ENCODE data around the gene AMELX.

Gene AMELX

GRCh38 chrX:11267425-11267824 lies 25.8 kb upstream of the AMELX start:
- Histone ChIP-seq H3K27me3 (peaks cover 96% of the 10 kb centered on the region), H3K36me3 (no peaks in the 10 kb centered on the region)
- TF ChIP-seq Cebpa-rat (IDR thresholded peaks at IDR 0.05): no peak

GRCh38 chrX:11269006-11269405 lies 24.2 kb upstream of the AMELX start:
- H4K20me1 ChIP-seq: peaks cover 3% of the 10 kb centered on the region; the same call in 1 of the 2 replicates
- no peaks in the 10 kb centered on the region for H3K9me3 ChIP-seq
- H3K4me2 ChIP-seq: no peak overlapping the region
- H3K4me3 ChIP-seq: no peak overlapping the region
- no peaks in the 10 kb centered on the region for H3K36me3 ChIP-seq
- H3K27ac ChIP-seq: no peak overlapping the region
- H3K27me3 ChIP-seq: peaks cover 94% of the 10 kb centered on the region
- H3K9ac ChIP-seq: no peak overlapping the region
- 0 out of 2 replicates have a peak, but pooled peaks cover 9% of the 10 kb centered on the region for H3K4me1 ChIP-seq
- no peak for TF ChIP-seq Cebpa-rat (IDR thresholded peaks at IDR 0.05)

More at GRCh38 chrX:11267425-11267824, 25.8 kb upstream of the AMELX start:
- 0 out of 2 replicates have a peak, but pooled peaks cover 9% of the 10 kb centered on the region for H3K4me1 ChIP-seq
- no peak overlapping the region for H3K27ac ChIP-seq
- H3K9me3 ChIP-seq: no peaks in the 10 kb centered on the region
- no peak overlapping the region for H3K4me3 ChIP-seq
- H4K20me1 ChIP-seq: peaks cover 10% of the 10 kb centered on the region; the same call in 1 of the 2 replicates
- no peak overlapping the region for H3K4me2 ChIP-seq
- no peak overlapping the region for H3K9ac ChIP-seq

- Histone ChIP-seq H3K27me3 (peaks cover 92% of the 10 kb centered on the region), H3K4me3 (no peak overlapping the region), H3K36me3 (no peaks in the 10 kb centered on the region), H3K9ac (no peak overlapping the region), H3K4me1 (0 out of 2 replicates have a peak, but pooled peaks cover 9% of the 10 kb centered on the region), H3K9me3 (no peaks in the 10 kb centered on the region), H3K4me2 (no peak overlapping the region), H4K20me1 (no peaks in the 10 kb centered on the region), H3K27ac (no peak overlapping the region)
- TF ChIP-seq Cebpa-rat (IDR thresholded peaks at IDR 0.05): no peak
These were observed 23.2 kb upstream of the AMELX start for GRCh38 chrX:11269996-11270395.

GRCh38 chrX:11272290-11272689 lies 20.9 kb upstream of the AMELX start:
- H3K4me2 ChIP-seq: no peak overlapping the region
- no peak overlapping the region for H3K27ac ChIP-seq

GRCh38 chrX:11272863-11273262 lies 20.4 kb upstream of the AMELX start:
- H3K36me3 ChIP-seq: no peaks in the 10 kb centered on the region
- no peak overlapping the region for H3K9ac ChIP-seq
- H3K4me1 ChIP-seq: 0 out of 2 replicates have a peak, but pooled peaks cover 9% of the 10 kb centered on the region
- H3K9me3 ChIP-seq: no peaks in the 10 kb centered on the region
- no peaks in the 10 kb centered on the region; the same call in 1 of the 2 replicates for H4K20me1 ChIP-seq
- no peak for TF ChIP-seq Cebpa-rat (IDR thresholded peaks at IDR 0.05)
- no peak overlapping the region for H3K4me2 ChIP-seq
- no peak overlapping the region for H3K4me3 ChIP-seq
- H3K27me3 ChIP-seq: peaks cover 79% of the 10 kb centered on the region
- H3K27ac ChIP-seq: no peak overlapping the region

More at GRCh38 chrX:11272290-11272689, 20.9 kb upstream of the AMELX start:
- Histone ChIP-seq H3K9ac (no peak overlapping the region), H3K4me1 (0 out of 2 replicates have a peak, but pooled peaks cover 9% of the 10 kb centered on the region), H3K36me3 (no peaks in the 10 kb centered on the region), H3K27me3 (peaks cover 82% of the 10 kb centered on the region), H3K4me3 (no peak overlapping the region), H4K20me1 (no peaks in the 10 kb centered on the region), H3K9me3 (no peaks in the 10 kb centered on the region)
- no peak for TF ChIP-seq Cebpa-rat (IDR thresholded peaks at IDR 0.05)

- 0 out of 2 replicates have a peak, but pooled peaks cover 9% of the 10 kb centered on the region for H3K4me1 ChIP-seq
- no peak overlapping the region for H3K4me3 ChIP-seq
- H3K9ac ChIP-seq: no peak overlapping the region
- H3K4me2 ChIP-seq: no peak overlapping the region
- TF ChIP-seq Cebpa-rat (IDR thresholded peaks at IDR 0.05): no peak
- no peaks in the 10 kb centered on the region; the same call in 1 of the 2 replicates for H4K20me1 ChIP-seq
- peaks cover 79% of the 10 kb centered on the region for H3K27me3 ChIP-seq
- H3K9me3 ChIP-seq: no peaks in the 10 kb centered on the region
- H3K27ac ChIP-seq: no peak overlapping the region
- no peaks in the 10 kb centered on the region for H3K36me3 ChIP-seq
These were observed 19.7 kb upstream of the AMELX start for GRCh38 chrX:11273544-11273943.

GRCh38 chrX:11282043-11282442 lies 11.2 kb upstream of the AMELX start:
- Histone ChIP-seq H3K9ac (no peak overlapping the region), H3K36me3 (no peaks in the 10 kb centered on the region), H3K27ac (no peak overlapping the region), H3K27me3 (peaks cover 89% of the 10 kb centered on the region), H3K4me1 (no peaks in the 10 kb centered on the region), H4K20me1 (no peaks in the 10 kb centered on the region; the same call in 1 of the 2 replicates), H3K4me3 (no peak overlapping the region), H3K9me3 (no peaks in the 10 kb centered on the region), H3K4me2 (no peak overlapping the region)
- TF ChIP-seq Cebpa-rat (IDR thresholded peaks at IDR 0.05): no peak

- Histone ChIP-seq H3K27me3 (peaks cover 94% of the 10 kb centered on the region), H3K4me2 (no peak overlapping the region), H3K4me3 (no peak overlapping the region), H3K27ac (no peak overlapping the region), H3K4me1 (no peaks in the 10 kb centered on the region), H3K9ac (no peak overlapping the region), H3K9me3 (no peaks in the 10 kb centered on the region), H3K36me3 (no peaks in the 10 kb centered on the region), H4K20me1 (no peaks in the 10 kb centered on the region; the same call in 1 of the 2 replicates)
- no peak for TF ChIP-seq Cebpa-rat (IDR thresholded peaks at IDR 0.05)
These were observed 7.6 kb upstream of the AMELX start for GRCh38 chrX:11285651-11286050.

- no peak overlapping the region for H3K9ac ChIP-seq
- no peak overlapping the region for H3K27ac ChIP-seq
- no peaks in the 10 kb centered on the region for H3K36me3 ChIP-seq
- H3K27me3 ChIP-seq: peaks cover 96% of the 10 kb centered on the region
- TF ChIP-seq Cebpa-rat (IDR thresholded peaks at IDR 0.05): no peak
- no peaks in the 10 kb centered on the region for H3K9me3 ChIP-seq
- H3K4me3 ChIP-seq: no peak overlapping the region
- no peaks in the 10 kb centered on the region for H3K4me1 ChIP-seq
- H3K4me2 ChIP-seq: no peak overlapping the region
- no peaks in the 10 kb centered on the region; the same call in 1 of the 2 replicates for H4K20me1 ChIP-seq
These were observed 5.7 kb upstream of the AMELX start for GRCh38 chrX:11287505-11287904.

- no peaks in the 10 kb centered on the region for H3K4me1 ChIP-seq
- H3K4me2 ChIP-seq: no peak overlapping the region
- H4K20me1 ChIP-seq: no peaks in the 10 kb centered on the region
- no peaks in the 10 kb centered on the region for H3K36me3 ChIP-seq
- H3K4me3 ChIP-seq: no peak overlapping the region
- no peak overlapping the region for H3K9ac ChIP-seq
- no peak overlapping the region for H3K27ac ChIP-seq
- peaks cover 94% of the 10 kb centered on the region for H3K27me3 ChIP-seq
- no peaks in the 10 kb centered on the region for H3K9me3 ChIP-seq
- TF ChIP-seq Cebpa-rat (IDR thresholded peaks at IDR 0.05): no peak
These were observed 2.7 kb upstream of the AMELX start for GRCh38 chrX:11290416-11291102.
